B cell (primary cell): ENCODE measurements around the gene PARP15. TPM values are rescaled to one million over a fixed set of nuclear protein-coding genes. Genes with fewer than 3 reads are reported as not detected.

Experiments used
- ATAC-seq: fragments of 200-7000 bp; cut with Tn5 transposase; one replicate; pipeline ENCODE4 v1.10.0; 2021; ENCODE audit warnings: low read depth, mild to moderate bottlenecking, moderate number of reproducible peaks, moderate library complexity
- CTCF ChIA-PET: fragments of 350-600 bp; sonication (Branson Sonifier 250); formaldehyde crosslinking; loops from one replicate; lab custom pipeline; 2021; ENCODE audit warnings: antibody characterized with exemption, inconsistent platforms; lab: Charles Lee
- POLR2A ChIA-PET: fragments of 350-600 bp; sonication (Branson Sonifier 250); formaldehyde crosslinking; loops from one replicate; lab custom pipeline; 2021; ENCODE audit warnings: antibody characterized with exemption; lab: Charles Lee
- DNase-seq: peaks from one replicate; pipeline ENCODE4 v3.0.0; 2013
- H2AFZ ChIP-seq: 2 replicates; pipeline ENCODE4 v1.6.1; 2012; ENCODE audit warnings: mild to moderate bottlenecking, low read depth, low read length; ENCODE audit not compliant: insufficient read depth, poor library complexity, severe bottlenecking
- H3K27ac ChIP-seq, 2 donors: 1 replicate in 1 of 2; 2 replicates in 1 of 2; pipeline ENCODE4 v1.5.1; 2012 to 2013; ENCODE audit warnings: low read length in 2 of 2, mild to moderate bottlenecking in 2 of 2, moderate library complexity in 1 of 2
- H3K27me3 ChIP-seq, 4 experiments: fragments of 200-600 bp in 1 of 4; sonication (generic) in 1 of 4; replicated peaks in 1 of 4; 1 replicate in 2 of 4; 2 replicates in 2 of 4; pipeline versions ENCODE4 v1.6.1 to v1.7.0; 2013 to 2016; ENCODE audit warnings: low read length in 3 of 4, mild to moderate bottlenecking in 2 of 4, mixed read lengths in 1 of 4, moderate library complexity in 1 of 4; ENCODE audit not compliant: insufficient read depth in 4 of 4, control insufficient read depth in 3 of 4; ENCODE audit errors: control extremely low read depth in 1 of 4
- H3K36me3 ChIP-seq, 2 experiments: replicated peaks in 1 of 2; 1 replicate in 1 of 2; 2 replicates in 1 of 2; pipeline versions ENCODE4 v1.6.1 to v1.7.1; 2013; ENCODE audit warnings: low read length in 1 of 2; ENCODE audit not compliant: insufficient read depth in 2 of 2, control insufficient read depth in 1 of 2; ENCODE audit errors: control extremely low read depth in 1 of 2, extremely low read depth in 1 of 2
- H3K4me1 ChIP-seq, 2 donors: fragments of 200-600 bp in 1 of 2; sonication (generic) in 1 of 2; 1 replicate in 1 of 2; 2 replicates in 1 of 2; pipeline versions ENCODE4 v1.5.1 to v1.6.1; 2013 to 2017; ENCODE audit warnings: low read length in 2 of 2; ENCODE audit not compliant: control insufficient read depth in 2 of 2, insufficient read depth in 2 of 2
- H3K4me2 ChIP-seq: replicated peaks from 2 replicates; pipeline ENCODE3; 2012; ENCODE audit warnings: mild to moderate bottlenecking, low read depth, low read length; ENCODE audit not compliant: poor library complexity, severe bottlenecking
- H3K4me3 ChIP-seq, 5 experiments: fragments of 200-600 bp in 1 of 5; sonication (generic) in 1 of 5; 1 replicate in 3 of 5; 2 replicates in 2 of 5; pipeline versions ENCODE4 v1.5.1 to v1.7.0; 2011 to 2016; ENCODE audit warnings: low read length in 4 of 5, mild to moderate bottlenecking in 4 of 5, low read depth in 2 of 5, control low read depth in 1 of 5, moderate library complexity in 1 of 5; ENCODE audit not compliant: insufficient read depth in 1 of 5; ENCODE audit errors: control extremely low read depth in 1 of 5, extremely low read depth in 1 of 5
- H3K79me2 ChIP-seq: fragments of 200-600 bp; sonication (generic); one replicate; pipeline ENCODE4 v1.6.0; 2016; ENCODE audit warnings: low read length; ENCODE audit not compliant: control insufficient read depth, insufficient read depth
- H3K9ac ChIP-seq: fragments of 200-600 bp; sonication (generic); 2 replicates; pipeline ENCODE4 v1.6.1; 2017; ENCODE audit warnings: mild to moderate bottlenecking, low read length, moderate library complexity
- H3K9me3 ChIP-seq, 3 donors: one replicate each; pipeline versions ENCODE4 v1.6.1 to v1.7.1; 2013; ENCODE audit warnings: low read length in 2 of 3; ENCODE audit not compliant: control insufficient read depth in 2 of 3, insufficient read depth in 1 of 3; ENCODE audit errors: control extremely low read depth in 1 of 3
- H4K20me1 ChIP-seq: 2 replicates; pipeline ENCODE4 v1.6.0; 2012; ENCODE audit warnings: mild to moderate bottlenecking, low read length; ENCODE audit not compliant: insufficient read depth, control insufficient read depth, poor library complexity, severe bottlenecking
- H3K27ac Mint-ChIP-seq: one replicate; pipeline ENCODE4 v1.8.0; 2021; ENCODE audit warnings: mixed read lengths
- H3K27me3 Mint-ChIP-seq: one replicate; pipeline ENCODE4 v1.8.0; 2021; ENCODE audit warnings: mixed read lengths
- H3K4me1 Mint-ChIP-seq: one replicate; pipeline ENCODE4 v1.8.0; 2021; ENCODE audit warnings: mixed read lengths
- H3K4me3 Mint-ChIP-seq: one replicate; pipeline ENCODE4 v1.8.0; 2021; ENCODE audit warnings: mixed read lengths
- H3K9me3 Mint-ChIP-seq: one replicate; pipeline ENCODE4 v1.8.0; 2022; ENCODE audit warnings: mixed read lengths; ENCODE audit not compliant: insufficient read depth
- CTCF ChIP-seq: fragments of 200-600 bp; IDR thresholded peaks from one replicate; pipeline ENCODE4 v1.8.0; 2022; ENCODE audit warnings: antibody characterized with exemption, mild to moderate bottlenecking
- EZH2 ChIP-seq: IDR thresholded peaks from 2 replicates; pipeline ENCODE4 v1.6.1; 2012; ENCODE audit warnings: borderline replicate concordance, low read depth, mild to moderate bottlenecking, moderate library complexity, low read length; ENCODE audit not compliant: insufficient read depth, poor library complexity, severe bottlenecking
- WGBS: methylation state at CpG from one replicate; pipeline ENCODE4 v1.1.5; 2013; ENCODE audit warnings: missing lambda C conversion rate; ENCODE audit not compliant: insufficient coverage; 5-methylcytosine and 5-hydroxymethylcytosine counted together
- intact Hi-C: fragments of 100-400 bp; cut with micrococcal nuclease; formaldehyde crosslinking; loops from one replicate; pipeline ENCODE4 v1.10.0; 2022
- polyA plus RNA-seq: library from polyadenylated mRNA; depleted of rRNA; stranded (reverse); fragments of >200 nt; gene quantifications from 2 replicates; pipeline ENCODE4 v1.2.3, GENCODE V29; 2012
- total RNA-seq, 2 donors: library from RNA; stranded (reverse); fragments of 120-200 nt in 1 of 2; gene quantifications; 1 replicate in 1 of 2; 2 replicates in 1 of 2; pipeline versions ENCODE4 v1.2.3 to v1.2.4, GENCODE V29; 2013 to 2022

PARP15 gene
- total and polyA plus RNA-seq, 2 donors (not counting 1 experiment from before 2014, with no cell fraction given) = 172 to 307 TPM

GRCh38 chr3:122680475-122681283 lies 103.2 kb downstream of the PARP15 start, which contains the start of gene PARP14:
Gene PARP14 (plus strand): TSS chr3:122680839. CDS start chr3:122680884, 45 bp downstream.
- peak within 1 kb of the TSS; percentile 82 to 96 (median 93) for H3K4me3 ChIP-seq

More at GRCh38 chr3:122680475-122681283, 103.2 kb downstream of the PARP15 start, which contains the start of gene PARP14:
- Histone ChIP-seq H3K79me2 (peaks cover 61% of the 10 kb centered on the region), H3K27ac (peak within 1 kb of the TSS; percentile 97 to 98), H3K9me3 (no peaks in the 10 kb centered on the region), H3K4me1 (peaks cover 52 to 56% of the 10 kb centered on the region in 2 donors), H3K4me2 (peak within 1 kb of the TSS; percentile 89), H3K27me3 (no peaks in the 10 kb centered on the region), H4K20me1 (no peaks in the 10 kb centered on the region), H3K36me3 (peaks cover 7 to 13% of the 10 kb centered on the region in 2 experiments), H3K9ac (peak within 1 kb of the TSS; percentile 96), H2AFZ (peak within 1 kb of the TSS; percentile 73)
- peaks cover 65% of the 10 kb centered on the region for H3K4me1 Mint-ChIP-seq
- intact Hi-C loops = loop anchor here (1.0 to 2.0 kb wide), 5 partner anchors 9 to 522 kb away; partner anchors contain the start of genes DTX3L, PARP9 and WDR5B
- WGBS = 0% methylated on average over 60 of the region's 63 CpGs
- no peaks in the 10 kb centered on the region for H3K9me3 Mint-ChIP-seq
- TF ChIP-seq EZH2 = no peak
- TF ChIP-seq CTCF = no peak
- ChIA-PET POLR2A (interaction anchor here (0.9 to 3.6 kb wide), 9 partner anchors 9 to 264 kb away, joined by 3 to 27 read pairs (median 5); partner anchors contain the start of genes DTX3L, HSPBAP1, PARP15 and PARP9), CTCF (interaction anchor here (0.7 to 11.0 kb wide), 14 partner anchors 8 to 288 kb away, joined by 3 to 293 read pairs (median 10); partner anchors contain the start of genes DTX3L, HSPBAP1, PARP15 and PARP9)
- no peaks in the 10 kb centered on the region for H3K27me3 Mint-ChIP-seq
- peak within 1 kb of the TSS; percentile 90 for H3K4me3 Mint-ChIP-seq
- ATAC-seq (peak; percentile 59), DNase-seq (peak; percentile 88)
- H3K27ac Mint-ChIP-seq = peak within 1 kb of the TSS; percentile 92
